Measurements from ENCODE around the gene RAPGEFL1. TPM values are rescaled to one million over a fixed set of nuclear protein-coding genes. Genes with fewer than 3 reads are reported as not detected.
"Not testable (repeated sequence)": the region's sequence is repeated elsewhere in the genome, so short reads cannot be mapped to it uniquely, and the experiment has no call there.

Gene RAPGEFL1
- total and polyA plus RNA-seq, 8 donors, result 6.3 to 13.1 (median 7.9) TPM

GRCh38 chr17:40209404-40210093 lies 32.3 kb downstream of the RAPGEFL1 start:
- no peaks in the 10 kb centered on the region for H3K36me3 ChIP-seq
- ATAC-seq (no peak), DNase-seq (no peak)
- H3K4me1 ChIP-seq, result peaks cover 0 to 6% of the 10 kb centered on the region in 2 donors
- no peaks in the 10 kb centered on the region for H3K27me3 ChIP-seq
- intact Hi-C loops (cut with DNase I), result loop anchor here in 1 of 2 donors (5.0 kb wide), 1 partner anchor 78 kb away; the partner anchor contains the start of gene CDC6
- no peaks in the 10 kb centered on the region for H3K9me3 ChIP-seq
- TF ChIP-seq CTCF (IDR thresholded peaks at IDR 0.05), result no peak
- H3K27ac ChIP-seq, result no peak overlapping the region
- H3K4me3 ChIP-seq, result no peak overlapping the region

- intact Hi-C loops (cut with DNase I); H3K4me1 ChIP-seq; H3K27me3 ChIP-seq; ATAC-seq; H3K4me3 ChIP-seq; H3K36me3 ChIP-seq; H3K27ac ChIP-seq; DNase-seq; H3K9me3 ChIP-seq: not testable (repeated sequence)
Measured at GRCh38 chr17:40213914-40214313, 36.6 kb downstream of the RAPGEFL1 start.

GRCh38 chr17:40218006-40218739 lies 40.9 kb downstream of the RAPGEFL1 start:
- H3K4me3 ChIP-seq, result peak overlapping the region in 1 of 2 donors; percentile 72
- no peak for DNase-seq
- no peaks in the 10 kb centered on the region for H3K27me3 ChIP-seq
- no peaks in the 10 kb centered on the region for H3K9me3 ChIP-seq
- no peak for ATAC-seq
- no peaks in the 10 kb centered on the region for H3K36me3 ChIP-seq
- intact Hi-C loops (cut with DNase I), result no loop called here
- peaks cover 0 to 19% of the 10 kb centered on the region in 2 donors for H3K4me1 ChIP-seq
- no peak for TF ChIP-seq CTCF (IDR thresholded peaks at IDR 0.05)
- H3K27ac ChIP-seq, result peak overlapping the region; percentile 91 to 92

GRCh38 chr17:40218740-40219593 lies 41.7 kb downstream of the RAPGEFL1 start, which contains the start of gene WIPF2:
TSS of gene WIPF2 (plus strand) at chr17:40219304. CDS start at chr17:40256460, 37,156 bp downstream.
- peaks cover 0 to 27% of the 10 kb centered on the region in 2 donors for H3K4me1 ChIP-seq
- no peaks in the 10 kb centered on the region for H3K36me3 ChIP-seq
- peak within 1 kb of the TSS; percentile 63 to 72 for H3K4me3 ChIP-seq
- H3K27ac ChIP-seq, result peak within 1 kb of the TSS; percentile 91 to 92
- peak; percentile 54 to 78 for TF ChIP-seq CTCF (IDR thresholded peaks at IDR 0.05)
- DNase-seq, result peak; percentile 96 to 98 (median 98)
- no peaks in the 10 kb centered on the region for H3K27me3 ChIP-seq
- no peaks in the 10 kb centered on the region for H3K9me3 ChIP-seq
- intact Hi-C loops (cut with DNase I), result no loop called here
- peak; percentile 98 for ATAC-seq

GRCh38 chr17:40219594-40220338 lies 42.5 kb downstream of the RAPGEFL1 start:
- ATAC-seq (peak; percentile 63), DNase-seq (peak in 3 of 4 donors; percentile 39 to 78 (median 70))
- intact Hi-C loops (cut with DNase I), result no loop called here
- TF ChIP-seq CTCF (IDR thresholded peaks at IDR 0.05), result no peak
- Histone ChIP-seq H3K4me3 (peak overlapping the region; percentile 63 to 72), H3K9me3 (no peaks in the 10 kb centered on the region), H3K27me3 (no peaks in the 10 kb centered on the region), H3K4me1 (peaks cover 3 to 35% of the 10 kb centered on the region in 2 donors), H3K27ac (peak overlapping the region; percentile 91 to 92), H3K36me3 (no peaks in the 10 kb centered on the region)
